K562 (cell line): Measurements from ENCODE around the gene EBNA1BP2. TPM values are rescaled to one million over a fixed set of nuclear protein-coding genes. Genes with fewer than 3 reads are reported as not detected.

Experiments used
- ATAC-seq: fragments of 200-7000 bp; cut with Tn5 transposase; 3 replicates; pipeline ENCODE4 v1.9.1; 2020; ENCODE audit warnings: moderate library complexity
- BruUV-seq: library from RNA; stranded (reverse); fragments of 400-500 nt; replicated peaks from 2 replicates; lab custom pipeline; 2021; lab: Mats Ljungman, UMichigan
- CTCF ChIA-PET: fragments of 300-600 bp; formaldehyde crosslinking; extraction: SDS; loops from one replicate; lab custom pipeline; 2021; ENCODE audit warnings: low intra/inter-chr PET ratio; lab: Yijun Ruan, JAX
- POLR2A ChIA-PET: fragments of 300-600, 350-650 bp; sonication (Branson Sonifier 250); formaldehyde crosslinking; extraction: SDS; loops from one replicate; lab custom pipeline; 2021; ENCODE audit warnings: antibody characterized with exemption, inconsistent platforms; lab: Yijun Ruan, JAX
- DNase-seq, 4 experiments: peaks; one replicate each; pipeline versions ENCODE4 v3.0.0 to v3.0.0-alpha.2; 2011 to 2018; ENCODE audit warnings: low spot score in 3 of 4, mixed read lengths in 3 of 4; ENCODE audit errors: extremely low read depth in 1 of 4
- FAIRE-seq: peaks from 2 replicates; lab custom pipeline; 2011; peaks lifted over from hg19 to GRCh38; lab: Jason Lieb, UNC
- H2AFZ ChIP-seq: 2 replicates; pipeline ENCODE4 v1.6.0; 2011; ENCODE audit warnings: low read depth, low read length, control low read depth, inconsistent platforms
- H3K27ac ChIP-seq: fragments of 200-600 bp; 3 replicates; pipeline ENCODE4 v1.8.0; 2011; ENCODE audit warnings: low read depth, mild to moderate bottlenecking, control low read depth, inconsistent platforms, low read length, moderate library complexity, mixed read lengths; ENCODE audit errors: extremely low read depth
- H3K27me3 ChIP-seq, 2 experiments: fragments of 300-600 bp in 1 of 2; 2 replicates in 1 of 2; 3 replicates in 1 of 2; pipeline versions ENCODE4 v1.6.0 to v1.8.0; 2011; ENCODE audit warnings: inconsistent platforms in 2 of 2, low read length in 2 of 2, mild to moderate bottlenecking in 1 of 2, mixed read lengths in 1 of 2, moderate library complexity in 1 of 2; ENCODE audit not compliant: control insufficient read depth in 2 of 2, insufficient read depth in 2 of 2
- H3K36me3 ChIP-seq: fragments of 300-600 bp; 3 replicates; pipeline ENCODE4 v1.8.0; 2011; ENCODE audit warnings: mild to moderate bottlenecking, low read length, inconsistent platforms; ENCODE audit not compliant: control insufficient read depth, insufficient read depth
- H3K4me1 ChIP-seq, 2 experiments: fragments of 200-600 bp in 1 of 2; replicated peaks in 1 of 2; 2 replicates in 1 of 2; 3 replicates in 1 of 2; pipeline versions ENCODE4 v1.5.1 to v1.8.0; 2011; ENCODE audit warnings: inconsistent platforms in 2 of 2, low read length in 2 of 2, mild to moderate bottlenecking in 1 of 2, mixed read lengths in 1 of 2, moderate library complexity in 1 of 2; ENCODE audit not compliant: control insufficient read depth in 2 of 2, insufficient read depth in 2 of 2
- H3K4me2 ChIP-seq: 2 replicates; pipeline ENCODE4 v1.6.1; 2011; ENCODE audit warnings: low read length, control low read depth, inconsistent platforms, mixed read lengths; ENCODE audit not compliant: insufficient read depth
- H3K4me3 ChIP-seq: fragments of 200-600 bp; sonication (generic), shearing (Covaris generic); 2 replicates; pipeline ENCODE4 v1.5.1; 2016; ENCODE audit warnings: control low read depth, inconsistent platforms
- H3K79me2 ChIP-seq: fragments of 200-600 bp; 3 replicates; pipeline ENCODE4 v1.8.0; 2011; ENCODE audit warnings: low read length, inconsistent platforms; ENCODE audit not compliant: control insufficient read depth, insufficient read depth
- H3K9ac ChIP-seq, 2 experiments: 2 replicates each; pipeline versions ENCODE4 v1.6.0 to v1.6.1; 2011; ENCODE audit warnings: low read depth in 2 of 2, low read length in 2 of 2, control low read depth in 1 of 2, inconsistent platforms in 1 of 2, mild to moderate bottlenecking in 1 of 2, mixed read lengths in 1 of 2; ENCODE audit not compliant: insufficient read depth in 1 of 2
- H3K9me1 ChIP-seq: one replicate; pipeline ENCODE4 v1.6.0; 2011; ENCODE audit warnings: inconsistent platforms, mild to moderate bottlenecking, low read length, moderate library complexity; ENCODE audit not compliant: control insufficient read depth, insufficient read depth
- H3K9me3 ChIP-seq: replicated peaks from 2 replicates; pipeline ENCODE4 v1.5.1; 2011; ENCODE audit warnings: low read depth, low read length, inconsistent platforms; ENCODE audit not compliant: control insufficient read depth, insufficient read depth
- H4K20me1 ChIP-seq: replicated peaks from 2 replicates; pipeline ENCODE4 v1.6.1; 2011; ENCODE audit warnings: low read length, inconsistent platforms, mixed read lengths; ENCODE audit not compliant: control insufficient read depth, insufficient read depth
- CEBPB ChIP-seq: fragments of 450-650 bp; IDR thresholded peaks from 2 replicates; pipeline ENCODE4 v1.6.1; 2016; ENCODE audit warnings: missing genetic modification characterization, missing compliant biosample characterization
- CEBPG ChIP-seq, 3 experiments: fragments of 200-800 bp in 1 of 3; sonication (Bioruptor generic) in 1 of 3; sonication (generic) in 1 of 3; formaldehyde crosslinking in 1 of 3; IDR thresholded peaks in 2 of 3; conservative IDR thresholded peaks in 1 of 3; 2 replicates each; pipeline versions ENCODE4 v1.6.1 to v1.8.0; 2016 to 2022; ENCODE audit warnings: missing compliant biosample characterization in 2 of 3, missing genetic modification characterization in 2 of 3, mild to moderate bottlenecking in 1 of 3, missing genetic modification reagents in 1 of 3
- FOSL1 ChIP-seq: fragments of 200-800 bp; sonication (Bioruptor generic); conservative IDR thresholded peaks from 2 replicates; pipeline ENCODE4 v1.6.1; 2016; ENCODE audit warnings: missing genetic modification characterization, missing compliant biosample characterization
- HNRNPL ChIP-seq: fragments of 200-400 bp; formaldehyde crosslinking; IDR thresholded peaks from 2 replicates; pipeline ENCODE4 v1.6.1; 2017; ENCODE audit warnings: low read depth, mild to moderate bottlenecking, low read length
- in situ Hi-C: fragments of 300-500 bp; cut with MboI; formaldehyde crosslinking; loops from 4 replicates; pipeline ENCODE4 v1.15.0; 2018; ENCODE audit warnings: inconsistent platforms, mixed read lengths
- intact Hi-C: fragments of 100-400 bp; cut with micrococcal nuclease; formaldehyde crosslinking; loops from 2 replicates; pipeline ENCODE4 v1.14.2; 2022
- polyA plus RNA-seq, 8 experiments: library from polyadenylated mRNA; depleted of rRNA in 4 of 8; stranded (reverse) in 5 of 8; unstranded in 3 of 8; fragments of >200 nt; fragmentation: Nextera tagmentation in 2 of 8; fragmentation: Illumina TruSeq in 1 of 8; extraction: Ambion mirVana in 2 of 8; extraction: Trizol in 1 of 8; gene quantifications; 2 replicates each; pipeline versions ENCODE4 v1.2.1 to v1.2.3, GENCODE V29; 2011 to 2014; ENCODE audit warnings: inconsistent platforms in 1 of 8, missing spikeins in 1 of 8
- total RNA-seq, 7 experiments: library from RNA; depleted of rRNA in 6 of 7; stranded (reverse); fragments of >200 nt in 6 of 7; fragmentation: Illumina TruSeq in 2 of 7; extraction: Trizol in 2 of 7; gene quantifications; 2 replicates each; pipeline versions ENCODE4 v1.2.1 to v1.2.3, GENCODE V29; 2011 to 2021; ENCODE audit warnings: low replicate concordance in 1 of 7
- TF ChIP-seq, protein P1 (sequence below): sonication (generic); formaldehyde crosslinking; IDR thresholded peaks from 2 replicates; pipeline ENCODE4 v1.8.0; 2022; ENCODE audit warnings: mild to moderate bottlenecking, missing genetic modification reagents

The EBNA1BP2 gene
- total and polyA plus RNA-seq, 9 of the 15 experiments (the other 6 are each of a cell fraction or from before 2014, with no cell fraction given): 95.2 to 349 (median 249) TPM

DNA sequence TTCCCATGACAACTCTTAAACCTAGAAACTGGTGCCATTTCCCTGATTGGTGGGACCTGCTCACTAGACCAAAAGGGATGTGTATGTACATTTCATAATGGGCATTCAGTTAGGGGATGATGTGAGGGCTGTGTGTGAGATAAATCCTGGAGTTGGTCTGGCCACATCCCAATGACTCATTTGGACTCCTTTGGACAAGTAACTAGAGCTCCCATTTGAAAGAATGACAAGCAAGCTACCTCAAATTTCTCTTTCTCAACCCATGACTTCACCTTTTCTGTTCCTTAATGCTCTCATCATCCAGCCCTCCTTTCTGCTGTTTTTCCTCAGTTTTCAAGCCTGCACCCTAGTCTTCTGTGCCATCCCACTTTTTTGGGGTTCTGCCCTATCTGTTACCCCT, 27.9 kb downstream of the EBNA1BP2 start:
- Histone ChIP-seq H3K4me2 (no peak overlapping the region), H3K9me1 (no peaks in the 10 kb centered on the region), H3K36me3 (no peaks in the 10 kb centered on the region), H3K9ac (no peak overlapping the region), H2AFZ (no peak overlapping the region), H3K4me3 (no peak overlapping the region), H3K27me3 (peaks cover 31 to 33% of the 10 kb centered on the region in 2 experiments), H3K9me3 (no peaks in the 10 kb centered on the region), H3K4me1 (peaks cover 0 to 6% of the 10 kb centered on the region in 2 experiments; a peak in 2 of 5 replicates), H4K20me1 (0 out of 2 replicates have a peak, but pooled peaks cover 2% of the 10 kb centered on the region), H3K27ac (no peak overlapping the region), H3K79me2 (no peaks in the 10 kb centered on the region)
- ATAC-seq: no peak
- no peak for TF ChIP-seq CEBPG (CRISPR knock-in tag; IDR thresholded peaks at IDR 0.05)
- peak in 1 of 2 experiments; percentile 64; a peak in 1 of 4 replicates for TF ChIP-seq CEBPG (tag; conservative IDR thresholded peaks at IDR 0.05 in 1 of 2, IDR thresholded peaks at IDR 0.05 in 1 of 2)
- TF ChIP-seq FOSL1: peak; percentile 39; the same call in 1 of the 2 replicates
- TF ChIP-seq, protein P1, sequence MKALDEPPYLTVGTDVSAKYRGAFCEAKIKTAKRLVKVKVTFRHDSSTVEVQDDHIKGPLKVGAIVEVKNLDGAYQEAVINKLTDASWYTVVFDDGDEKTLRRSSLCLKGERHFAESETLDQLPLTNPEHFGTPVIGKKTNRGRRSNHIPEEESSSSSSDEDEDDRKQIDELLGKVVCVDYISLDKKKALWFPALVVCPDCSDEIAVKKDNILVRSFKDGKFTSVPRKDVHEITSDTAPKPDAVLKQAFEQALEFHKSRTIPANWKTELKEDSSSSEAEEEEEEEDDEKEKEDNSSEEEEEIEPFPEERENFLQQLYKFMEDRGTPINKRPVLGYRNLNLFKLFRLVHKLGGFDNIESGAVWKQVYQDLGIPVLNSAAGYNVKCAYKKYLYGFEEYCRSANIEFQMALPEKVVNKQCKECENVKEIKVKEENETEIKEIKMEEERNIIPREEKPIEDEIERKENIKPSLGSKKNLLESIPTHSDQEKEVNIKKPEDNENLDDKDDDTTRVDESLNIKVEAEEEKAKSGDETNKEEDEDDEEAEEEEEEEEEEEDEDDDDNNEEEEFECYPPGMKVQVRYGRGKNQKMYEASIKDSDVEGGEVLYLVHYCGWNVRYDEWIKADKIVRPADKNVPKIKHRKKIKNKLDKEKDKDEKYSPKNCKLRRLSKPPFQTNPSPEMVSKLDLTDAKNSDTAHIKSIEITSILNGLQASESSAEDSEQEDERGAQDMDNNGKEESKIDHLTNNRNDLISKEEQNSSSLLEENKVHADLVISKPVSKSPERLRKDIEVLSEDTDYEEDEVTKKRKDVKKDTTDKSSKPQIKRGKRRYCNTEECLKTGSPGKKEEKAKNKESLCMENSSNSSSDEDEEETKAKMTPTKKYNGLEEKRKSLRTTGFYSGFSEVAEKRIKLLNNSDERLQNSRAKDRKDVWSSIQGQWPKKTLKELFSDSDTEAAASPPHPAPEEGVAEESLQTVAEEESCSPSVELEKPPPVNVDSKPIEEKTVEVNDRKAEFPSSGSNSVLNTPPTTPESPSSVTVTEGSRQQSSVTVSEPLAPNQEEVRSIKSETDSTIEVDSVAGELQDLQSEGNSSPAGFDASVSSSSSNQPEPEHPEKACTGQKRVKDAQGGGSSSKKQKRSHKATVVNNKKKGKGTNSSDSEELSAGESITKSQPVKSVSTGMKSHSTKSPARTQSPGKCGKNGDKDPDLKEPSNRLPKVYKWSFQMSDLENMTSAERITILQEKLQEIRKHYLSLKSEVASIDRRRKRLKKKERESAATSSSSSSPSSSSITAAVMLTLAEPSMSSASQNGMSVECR (CRISPR knock-in tag): no peak
- TF ChIP-seq CEBPB (tag): peak; percentile 66
- TF ChIP-seq HNRNPL: no peak
- FAIRE-seq: no peak
- in situ Hi-C loops (no loop called here), intact Hi-C loops (no loop called here)
- ChIA-PET POLR2A (interaction anchor here (0.6 kb wide), 3 partner anchors 15 to 390 kb away, joined by 3 read pairs; no protein-coding TSS in a partner anchor), CTCF (interaction anchor here (0.5 to 0.7 kb wide), 2 partner anchors 23 to 1180 kb away, joined by 3 read pairs; no protein-coding TSS in a partner anchor)
- DNase-seq: no peak
- BruUV-seq: no TSS peak
